ENCODE results near the gene KEAP1.
"Not testable (repeated sequence)": the region's sequence is repeated elsewhere in the genome, so short reads cannot be mapped to it uniquely, and the experiment has no call there.

Gene KEAP1

GRCh38 chr19:10543420-10544241 is 40.5 kb upstream of the KEAP1 start, which contains the start of gene ATG4D:
Gene ATG4D, plus strand, starts transcription at chr19:10543904. Its CDS starts 187 bp downstream, at chr19:10544091.
- H2AFZ ChIP-seq (ENCODE audit: low read length, unreplicated experiment): peak within 1 kb of the TSS; percentile 85
- no peaks in the 10 kb centered on the region for H3K27me3 ChIP-seq (ENCODE audit: insufficient read depth, low read length)
- H3K4me1 ChIP-seq (ENCODE audit: control insufficient read depth, insufficient read depth, low read length, unreplicated experiment): peaks cover 3% of the 10 kb centered on the region
- H3K79me2 ChIP-seq (ENCODE audit: control insufficient read depth, insufficient read depth, low read length, unreplicated experiment): peaks cover 7% of the 10 kb centered on the region
- peak within 1 kb of the TSS; percentile 90 for H3K4me3 ChIP-seq (ENCODE audit: low read depth, low read length)
- H3K36me3 ChIP-seq (ENCODE audit: insufficient read depth, low read length): no peaks in the 10 kb centered on the region
- H3K27ac ChIP-seq (ENCODE audit: low read depth, low read length): no peak within 1 kb of the TSS; the same call in 1 of the 2 replicates

- peak overlapping the region; percentile 90 for H3K4me3 ChIP-seq (ENCODE audit: low read depth, low read length)
- H2AFZ ChIP-seq (ENCODE audit: low read length, unreplicated experiment): no peak overlapping the region
- H3K27ac ChIP-seq (ENCODE audit: low read depth, low read length): no peak overlapping the region
Measured at GRCh38 chr19:10543059-10543419, 39.9 kb upstream of the KEAP1 start.

GRCh38 chr19:10539016-10539415 is 35.9 kb upstream of the KEAP1 start:
- H3K27me3 ChIP-seq (ENCODE audit: insufficient read depth, low read length); H3K27ac ChIP-seq (ENCODE audit: low read depth, low read length); H3K79me2 ChIP-seq (ENCODE audit: control insufficient read depth, insufficient read depth, low read length, unreplicated experiment); H3K4me1 ChIP-seq (ENCODE audit: control insufficient read depth, insufficient read depth, low read length, unreplicated experiment); H3K36me3 ChIP-seq (ENCODE audit: insufficient read depth, low read length); H2AFZ ChIP-seq (ENCODE audit: low read length, unreplicated experiment); H3K4me3 ChIP-seq (ENCODE audit: low read depth, low read length): not testable (repeated sequence)

More at GRCh38 chr19:10543059-10543419, 39.9 kb upstream of the KEAP1 start:
- H3K36me3 ChIP-seq (ENCODE audit: insufficient read depth, low read length): no peaks in the 10 kb centered on the region
- no peaks in the 10 kb centered on the region for H3K27me3 ChIP-seq (ENCODE audit: insufficient read depth, low read length)
- peaks cover 7% of the 10 kb centered on the region for H3K79me2 ChIP-seq (ENCODE audit: control insufficient read depth, insufficient read depth, low read length, unreplicated experiment)
- peaks cover 3% of the 10 kb centered on the region for H3K4me1 ChIP-seq (ENCODE audit: control insufficient read depth, insufficient read depth, low read length, unreplicated experiment)

GRCh38 chr19:10538204-10538983 is 35.2 kb upstream of the KEAP1 start:
- Histone ChIP-seq H3K4me1 (ENCODE audit: control insufficient read depth, insufficient read depth, low read length, unreplicated experiment) (peaks cover 2% of the 10 kb centered on the region), H3K36me3 (ENCODE audit: insufficient read depth, low read length) (no peaks in the 10 kb centered on the region), H3K27me3 (ENCODE audit: insufficient read depth, low read length) (no peaks in the 10 kb centered on the region), H3K79me2 (ENCODE audit: control insufficient read depth, insufficient read depth, low read length, unreplicated experiment) (no peaks in the 10 kb centered on the region), H3K4me3 (ENCODE audit: low read depth, low read length) (no peak overlapping the region), H2AFZ (ENCODE audit: low read length, unreplicated experiment) (no peak overlapping the region), H3K27ac (ENCODE audit: low read depth, low read length) (no peak overlapping the region)

GRCh38 chr19:10537668-10538067 is 34.5 kb upstream of the KEAP1 start:
- H3K79me2 ChIP-seq (ENCODE audit: control insufficient read depth, insufficient read depth, low read length, unreplicated experiment): no peaks in the 10 kb centered on the region
- H3K27me3 ChIP-seq (ENCODE audit: insufficient read depth, low read length): no peaks in the 10 kb centered on the region
- H2AFZ ChIP-seq (ENCODE audit: low read length, unreplicated experiment): no peak overlapping the region

GRCh38 chr19:10535613-10536012 is 32.5 kb upstream of the KEAP1 start:
- H3K27me3 ChIP-seq (ENCODE audit: insufficient read depth, low read length): no peaks in the 10 kb centered on the region
- H3K27ac ChIP-seq (ENCODE audit: low read depth, low read length): no peak overlapping the region
- no peaks in the 10 kb centered on the region for H3K79me2 ChIP-seq (ENCODE audit: control insufficient read depth, insufficient read depth, low read length, unreplicated experiment)
- H2AFZ ChIP-seq (ENCODE audit: low read length, unreplicated experiment): no peak overlapping the region
- H3K36me3 ChIP-seq (ENCODE audit: insufficient read depth, low read length): no peaks in the 10 kb centered on the region
- H3K4me3 ChIP-seq (ENCODE audit: low read depth, low read length): no peak overlapping the region
- H3K4me1 ChIP-seq (ENCODE audit: control insufficient read depth, insufficient read depth, low read length, unreplicated experiment): no peaks in the 10 kb centered on the region

More at GRCh38 chr19:10537668-10538067, 34.5 kb upstream of the KEAP1 start:
- Histone ChIP-seq H3K4me3 (ENCODE audit: low read depth, low read length) (no peak overlapping the region), H3K36me3 (ENCODE audit: insufficient read depth, low read length) (no peaks in the 10 kb centered on the region), H3K27ac (ENCODE audit: low read depth, low read length) (no peak overlapping the region), H3K4me1 (ENCODE audit: control insufficient read depth, insufficient read depth, low read length, unreplicated experiment) (no peaks in the 10 kb centered on the region)

GRCh38 chr19:10533646-10534386 is 30.7 kb upstream of the KEAP1 start:
- no peaks in the 10 kb centered on the region for H3K79me2 ChIP-seq (ENCODE audit: control insufficient read depth, insufficient read depth, low read length, unreplicated experiment)
- no peak overlapping the region for H2AFZ ChIP-seq (ENCODE audit: low read length, unreplicated experiment)
- peak overlapping the region; percentile 55 for H3K27ac ChIP-seq (ENCODE audit: low read depth, low read length)
- no peaks in the 10 kb centered on the region for H3K4me1 ChIP-seq (ENCODE audit: control insufficient read depth, insufficient read depth, low read length, unreplicated experiment)
- H3K36me3 ChIP-seq (ENCODE audit: insufficient read depth, low read length): no peaks in the 10 kb centered on the region
- no peak overlapping the region for H3K4me3 ChIP-seq (ENCODE audit: low read depth, low read length)
- no peaks in the 10 kb centered on the region for H3K27me3 ChIP-seq (ENCODE audit: insufficient read depth, low read length)

- H3K27ac ChIP-seq (ENCODE audit: low read depth, low read length): no peak overlapping the region
- no peaks in the 10 kb centered on the region for H3K4me1 ChIP-seq (ENCODE audit: control insufficient read depth, insufficient read depth, low read length, unreplicated experiment)
- no peaks in the 10 kb centered on the region for H3K79me2 ChIP-seq (ENCODE audit: control insufficient read depth, insufficient read depth, low read length, unreplicated experiment)
Measured at GRCh38 chr19:10532457-10532856, 29.3 kb upstream of the KEAP1 start.

GRCh38 chr19:10526887-10527286 is 23.7 kb upstream of the KEAP1 start:
- H3K4me1 ChIP-seq (ENCODE audit: control insufficient read depth, insufficient read depth, low read length, unreplicated experiment); H3K79me2 ChIP-seq (ENCODE audit: control insufficient read depth, insufficient read depth, low read length, unreplicated experiment); H3K27ac ChIP-seq (ENCODE audit: low read depth, low read length); H3K36me3 ChIP-seq (ENCODE audit: insufficient read depth, low read length); H3K4me3 ChIP-seq (ENCODE audit: low read depth, low read length); H3K27me3 ChIP-seq (ENCODE audit: insufficient read depth, low read length); H2AFZ ChIP-seq (ENCODE audit: low read length, unreplicated experiment): not testable (repeated sequence)

More at GRCh38 chr19:10532457-10532856, 29.3 kb upstream of the KEAP1 start:
- Histone ChIP-seq H3K36me3 (ENCODE audit: insufficient read depth, low read length) (no peaks in the 10 kb centered on the region), H2AFZ (ENCODE audit: low read length, unreplicated experiment) (no peak overlapping the region), H3K4me3 (ENCODE audit: low read depth, low read length) (no peak overlapping the region), H3K27me3 (ENCODE audit: insufficient read depth, low read length) (no peaks in the 10 kb centered on the region)

GRCh38 chr19:10525636-10526035 is 22.5 kb upstream of the KEAP1 start:
- Histone ChIP-seq H3K79me2 (ENCODE audit: control insufficient read depth, insufficient read depth, low read length, unreplicated experiment) (no peaks in the 10 kb centered on the region), H3K27ac (ENCODE audit: low read depth, low read length) (no peak overlapping the region), H3K4me1 (ENCODE audit: control insufficient read depth, insufficient read depth, low read length, unreplicated experiment) (no peaks in the 10 kb centered on the region), H3K36me3 (ENCODE audit: insufficient read depth, low read length) (no peaks in the 10 kb centered on the region), H3K4me3 (ENCODE audit: low read depth, low read length) (no peak overlapping the region), H2AFZ (ENCODE audit: low read length, unreplicated experiment) (no peak overlapping the region), H3K27me3 (ENCODE audit: insufficient read depth, low read length) (no peaks in the 10 kb centered on the region)
